Ecto neural progenitor cell (in vitro differentiated cells): ENCODE data around the gene CSRP1.

Experiments used
- DNase-seq: peaks from one replicate; pipeline ENCODE4 v3.0.0-alpha.2; 2018; ENCODE audit warnings: low spot score

The CSRP1 gene

DNA sequence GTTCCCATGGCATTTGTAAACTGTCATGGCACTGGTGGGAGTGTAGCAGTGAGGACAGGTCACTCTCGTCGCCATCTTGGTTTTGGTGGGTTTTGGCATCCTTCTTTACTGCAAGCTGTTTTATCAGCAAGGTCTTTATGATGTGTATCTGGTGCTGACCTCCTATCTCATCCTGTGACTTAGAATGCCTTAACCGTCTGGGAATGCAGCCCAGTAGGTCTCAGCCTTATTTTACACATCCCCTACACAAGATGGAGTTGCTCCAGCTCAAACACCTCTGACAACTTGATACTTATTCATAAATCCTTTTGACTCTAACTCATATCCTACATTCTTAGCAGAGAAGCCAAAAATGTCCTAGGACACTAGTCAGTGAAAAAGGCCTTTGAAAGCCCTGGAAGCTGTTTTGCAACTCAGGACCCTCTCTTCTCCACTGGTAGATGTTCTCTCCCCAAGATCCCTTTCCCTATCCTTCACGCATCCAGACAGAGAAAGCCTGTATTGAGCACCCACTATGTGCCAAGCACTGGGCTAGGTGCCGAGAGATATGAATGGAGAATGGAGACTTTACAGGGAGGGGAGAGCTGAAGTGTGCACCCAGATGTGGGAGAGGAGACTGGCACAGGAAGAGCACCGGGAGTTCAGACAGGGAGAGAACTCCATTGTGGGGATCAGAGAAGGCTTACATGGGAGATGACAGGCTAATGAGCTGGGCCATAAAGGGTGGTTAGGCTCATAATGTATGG is 6.7 kb upstream of the CSRP1 start:
- DNase-seq: no peak

DNA sequence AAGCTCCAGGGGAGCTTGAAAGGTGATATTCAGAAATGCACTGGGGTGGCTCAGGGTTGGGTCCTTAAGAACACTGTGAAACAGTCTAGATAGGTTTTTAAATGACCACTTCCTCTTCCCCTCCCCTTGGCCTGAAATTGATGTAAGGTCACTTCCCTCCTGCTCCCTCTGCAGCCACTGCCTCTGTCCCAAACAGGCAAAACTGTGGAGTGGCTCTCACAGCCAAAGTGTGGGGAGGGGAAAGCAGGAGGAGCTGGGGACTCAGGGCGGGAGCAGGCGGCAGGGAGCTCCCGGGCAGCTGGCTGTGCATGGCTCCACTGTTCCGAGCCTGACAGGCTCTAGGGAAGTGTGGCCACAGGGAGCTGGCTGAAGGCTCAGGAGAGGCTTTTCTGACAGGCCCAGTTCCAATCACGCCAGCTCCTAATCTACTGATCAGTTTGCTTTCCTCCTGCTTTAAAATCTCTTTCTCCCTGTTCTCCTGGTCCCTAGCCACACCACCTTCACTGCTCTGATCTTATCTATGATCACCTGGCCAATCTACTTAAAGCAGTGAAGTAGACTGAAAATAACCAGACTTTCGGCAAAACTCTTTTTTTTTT is 5.1 kb upstream of the CSRP1 start:
- peak; percentile 63 for DNase-seq

DNA sequence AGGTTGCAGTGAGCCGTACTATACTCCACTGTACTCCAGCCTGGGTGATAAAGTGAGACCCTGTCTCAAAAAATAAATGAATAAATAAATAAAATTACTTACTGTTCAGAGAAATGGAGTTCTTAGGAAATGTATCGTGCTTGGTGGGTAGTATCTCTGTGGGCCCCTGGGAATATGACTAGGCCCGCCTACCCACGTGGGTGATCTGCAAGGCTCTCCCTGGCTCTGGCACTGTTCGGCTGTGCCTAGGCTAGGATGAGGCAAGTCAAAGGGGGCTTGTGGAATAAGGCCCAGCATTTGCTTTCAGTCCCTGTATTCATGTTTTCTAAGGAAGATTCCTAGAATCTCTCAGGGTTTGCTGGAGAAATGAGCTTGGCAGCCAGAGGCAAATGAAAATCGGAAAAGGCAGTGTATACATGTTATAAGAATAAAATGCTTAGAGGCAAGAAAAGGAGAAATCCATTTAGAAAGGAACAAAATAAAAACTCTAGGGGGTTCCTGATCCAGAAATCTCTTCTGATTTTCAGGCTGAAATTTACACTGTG is 4.5 kb upstream of the CSRP1 start:
- no peak for DNase-seq

DNA sequence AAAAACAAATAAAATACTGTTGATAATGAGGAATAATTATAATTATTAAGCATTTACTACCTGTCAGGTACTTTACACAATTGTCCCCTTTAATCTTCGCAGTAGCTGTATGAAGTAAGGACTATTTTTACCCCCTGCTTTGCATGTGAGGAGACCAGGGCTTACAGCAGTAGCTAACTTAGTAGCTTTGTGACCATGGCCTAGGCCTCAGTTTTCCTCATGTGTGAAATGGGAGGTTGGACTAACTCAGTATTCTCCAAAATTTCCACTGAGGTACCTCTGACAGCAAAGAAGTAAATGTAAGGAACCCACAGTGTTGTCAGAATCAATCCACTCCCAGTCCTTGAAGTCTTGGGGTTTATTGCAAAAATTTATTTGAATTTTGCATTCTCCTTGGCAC is 3.8 kb upstream of the CSRP1 start:
- DNase-seq: no peak

DNA sequence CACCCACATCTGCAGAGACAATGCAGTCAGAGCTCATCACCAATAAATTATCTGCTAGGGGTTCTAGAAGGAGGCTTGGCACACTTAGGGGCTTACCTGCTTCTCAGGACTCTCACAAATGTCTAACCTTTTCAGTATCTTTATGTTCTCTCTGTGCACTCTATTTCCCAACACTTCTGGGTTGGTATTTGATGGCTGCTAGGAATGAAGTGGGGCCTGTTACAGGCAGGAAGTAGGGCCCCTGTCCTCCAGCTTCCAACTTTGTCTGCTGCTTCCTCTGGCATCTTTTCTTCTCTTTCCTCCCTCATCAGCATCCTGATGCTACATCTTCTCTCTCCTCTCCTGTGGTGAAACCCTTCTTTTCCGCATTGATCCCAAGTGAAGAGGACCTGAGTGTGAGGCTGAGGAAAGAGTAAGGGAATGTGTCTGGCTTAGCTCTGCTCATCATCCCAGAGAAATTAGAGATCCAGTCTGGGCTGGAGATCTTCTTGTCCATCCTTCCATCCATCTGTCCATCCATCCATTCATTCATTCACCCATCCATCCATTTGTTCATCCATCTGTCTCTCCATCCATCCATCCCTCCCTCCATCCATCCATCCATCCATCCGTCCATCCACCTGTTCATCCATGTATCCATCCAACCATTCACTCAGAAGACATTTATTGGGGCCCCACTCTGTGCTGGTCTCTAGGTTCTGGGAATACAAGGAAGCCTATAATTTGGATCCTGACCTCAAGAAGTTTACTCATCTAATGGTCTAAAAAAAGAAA is 2.9 kb upstream of the CSRP1 start:
- DNase-seq: no peak

DNA sequence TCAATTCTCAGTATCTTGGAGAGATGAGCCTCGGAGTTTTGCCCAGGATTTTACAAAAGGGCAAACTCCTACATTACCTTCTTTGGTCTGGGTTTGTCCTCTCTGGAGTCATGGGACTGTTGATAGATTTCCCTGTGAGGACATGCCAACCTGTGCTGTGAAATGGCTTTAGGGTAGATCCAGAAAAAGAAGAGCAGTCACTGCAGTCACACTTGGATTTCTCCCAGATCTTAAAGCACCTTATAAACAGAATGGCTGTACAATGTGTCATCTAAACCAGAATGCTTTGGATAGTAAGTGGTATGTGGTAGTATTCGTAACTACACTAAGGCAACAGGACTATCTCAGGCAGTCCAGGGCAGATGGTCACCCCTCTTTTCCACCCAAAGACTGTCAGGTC is 1.9 kb upstream of the CSRP1 start:
- DNase-seq: no peak

DNA sequence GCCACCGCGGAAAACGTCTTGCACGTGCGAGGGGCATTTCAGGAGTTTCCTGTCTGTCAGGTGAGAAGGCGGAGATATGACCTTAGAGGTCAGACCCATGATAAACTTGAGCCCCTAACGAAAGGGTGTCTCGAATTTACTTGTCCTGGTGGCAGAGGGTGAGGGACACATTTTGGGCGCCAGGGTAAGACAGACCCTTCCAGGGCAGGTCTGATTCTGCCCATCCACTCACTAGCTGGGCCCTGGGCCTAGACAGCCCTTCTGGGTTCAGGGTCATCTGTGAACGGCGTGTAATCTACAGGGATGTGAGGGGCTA is 395 bp upstream of the CSRP1 start:
- DNase-seq: no peak

DNA sequence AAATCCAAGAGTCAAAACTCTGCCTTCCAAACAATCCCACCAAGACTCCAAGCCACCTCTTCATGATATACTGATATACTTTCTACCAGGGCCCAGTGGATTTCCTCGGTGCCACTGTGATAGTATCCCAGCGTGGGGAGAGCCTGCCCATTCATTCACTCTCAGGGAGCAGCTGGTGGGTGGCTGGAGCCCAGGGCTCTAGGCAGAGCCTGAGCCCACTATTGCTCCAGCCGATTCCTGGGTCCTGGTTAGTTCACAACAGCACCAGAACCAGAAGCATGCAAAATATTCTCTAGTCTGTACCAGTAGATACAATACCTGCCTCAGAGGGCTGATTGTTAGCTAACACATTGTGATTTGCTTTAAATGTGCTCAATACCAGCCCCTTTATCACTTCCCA is 831 bp downstream of the CSRP1 start:
- DNase-seq: no peak

DNA sequence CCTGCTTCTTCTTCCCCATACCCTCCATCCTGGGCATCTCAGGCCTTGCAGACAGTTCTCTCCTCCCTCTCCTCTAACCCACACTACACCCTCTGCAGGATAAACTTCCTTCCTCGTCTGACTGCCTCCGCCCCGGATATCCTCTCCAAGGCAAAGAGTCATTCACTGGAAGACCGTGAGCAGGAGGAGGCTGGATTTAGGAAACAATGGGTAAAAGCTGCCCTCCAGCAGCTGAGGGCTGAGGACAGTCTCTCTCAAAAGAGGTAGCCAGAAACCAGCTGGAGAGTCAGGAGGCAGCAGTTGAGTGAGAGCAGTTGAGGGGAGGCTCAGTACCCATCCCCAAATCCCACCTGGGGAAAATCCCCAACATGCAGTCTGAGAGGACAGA is 1.4 kb downstream of the CSRP1 start:
- no peak for DNase-seq

DNA sequence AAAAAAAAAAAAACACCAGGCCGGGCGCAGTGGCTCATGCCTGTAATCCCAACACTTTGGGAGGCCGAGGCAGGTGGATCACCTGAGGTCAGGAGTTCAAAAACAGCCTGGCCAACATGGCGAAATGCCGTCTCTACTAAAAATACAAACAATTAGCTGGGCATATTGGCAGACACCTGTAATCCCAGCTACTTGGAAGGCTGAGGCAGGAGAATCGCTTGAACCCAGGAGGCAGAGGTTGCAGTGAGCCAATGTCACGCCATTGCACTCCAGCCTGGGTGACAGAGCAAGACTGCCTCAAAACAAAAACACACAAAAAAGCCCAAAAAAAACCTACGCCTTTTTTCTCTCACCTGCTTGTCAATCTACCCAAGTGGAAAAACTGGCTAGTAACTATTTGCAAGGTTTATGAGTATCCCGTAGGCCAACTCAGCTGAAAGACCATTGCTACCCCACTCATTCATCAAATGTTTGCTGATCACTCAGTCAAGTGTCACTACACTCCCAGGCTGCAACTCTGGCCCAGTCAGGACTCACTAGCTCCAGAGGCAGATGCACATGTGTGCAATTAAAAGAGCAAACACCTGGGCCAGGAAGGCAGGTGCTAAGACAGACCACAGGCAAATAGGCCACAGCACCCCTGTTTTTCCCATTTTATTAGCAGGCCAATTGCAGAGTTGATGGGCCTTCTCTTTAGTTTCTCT is 2.0 kb downstream of the CSRP1 start:
- DNase-seq: no peak

DNA sequence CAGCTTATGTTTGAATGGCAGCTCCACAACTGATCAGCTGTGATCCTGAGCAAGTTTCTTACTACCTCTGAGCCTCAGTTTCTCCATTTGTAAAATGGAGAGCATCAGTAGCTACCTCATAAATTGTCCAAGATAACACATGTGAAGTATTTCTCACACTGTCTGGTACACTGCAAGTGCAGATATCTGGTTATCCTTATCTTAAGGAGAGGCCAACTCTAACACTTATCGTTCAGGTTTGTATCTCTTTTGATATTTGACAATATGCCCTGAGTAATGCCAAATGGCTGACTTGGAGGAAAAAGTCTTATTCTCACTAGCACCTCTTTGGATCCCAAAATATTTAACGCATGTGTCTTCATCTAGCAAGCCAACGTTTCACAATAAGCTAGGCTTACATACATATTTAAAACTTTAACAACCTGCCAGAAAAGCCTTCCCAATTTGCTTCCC is 2.7 kb downstream of the CSRP1 start:
- DNase-seq: no peak

DNA sequence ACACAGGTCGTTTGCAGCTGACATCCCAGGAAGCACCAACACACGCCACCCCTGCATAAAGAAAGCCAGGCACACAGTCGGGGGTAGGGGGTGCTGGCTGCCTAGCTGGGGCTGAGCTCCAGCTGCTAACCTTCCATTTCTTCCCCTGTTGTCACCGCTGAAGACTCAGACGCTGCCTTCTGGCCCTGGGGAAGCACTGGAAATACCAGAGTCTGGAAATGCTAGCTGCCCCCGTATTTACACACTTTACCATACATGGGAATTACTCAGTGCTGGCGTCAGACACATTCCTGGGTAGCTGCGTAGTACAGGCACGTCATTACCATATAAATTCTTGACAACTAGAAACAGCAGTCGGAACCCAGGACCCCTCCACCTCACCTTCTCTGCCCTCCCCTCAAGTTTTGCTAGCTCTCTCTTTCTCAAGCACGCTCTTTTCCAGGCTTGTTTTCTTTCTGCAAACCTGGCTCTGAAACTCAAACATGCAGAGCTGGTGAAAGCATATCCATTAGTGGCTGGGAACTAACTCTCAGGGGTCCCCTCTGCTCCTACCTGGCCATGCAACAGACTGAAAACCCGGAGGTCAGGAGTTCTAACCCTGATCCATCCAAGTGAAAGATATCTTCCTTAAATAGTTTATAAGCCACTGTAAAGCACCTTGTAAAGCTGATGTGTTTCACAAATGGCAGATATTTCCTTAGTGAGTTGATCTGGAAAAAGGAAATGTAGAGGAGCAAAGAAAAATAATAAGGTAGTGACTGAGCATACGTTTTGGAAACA is 3.3 kb downstream of the CSRP1 start:
- no peak for DNase-seq

DNA sequence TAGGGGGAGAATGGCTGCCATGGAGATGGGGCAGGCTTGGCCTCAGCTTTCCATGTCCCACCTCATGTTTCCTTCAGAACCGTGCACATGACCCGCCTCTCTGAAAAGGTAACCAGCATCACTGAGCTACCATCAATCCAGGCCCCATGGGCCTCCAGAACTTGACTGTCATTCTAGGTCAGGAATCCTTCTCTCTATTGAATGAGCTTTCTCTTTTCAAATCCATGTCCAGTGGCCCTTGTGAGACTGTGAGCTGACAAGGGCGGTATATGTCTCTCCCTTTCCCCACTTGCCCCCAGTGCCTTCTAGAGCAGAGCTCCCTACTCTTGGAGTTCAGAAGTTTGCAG is 4.4 kb downstream of the CSRP1 start:
- DNase-seq: no peak

DNA sequence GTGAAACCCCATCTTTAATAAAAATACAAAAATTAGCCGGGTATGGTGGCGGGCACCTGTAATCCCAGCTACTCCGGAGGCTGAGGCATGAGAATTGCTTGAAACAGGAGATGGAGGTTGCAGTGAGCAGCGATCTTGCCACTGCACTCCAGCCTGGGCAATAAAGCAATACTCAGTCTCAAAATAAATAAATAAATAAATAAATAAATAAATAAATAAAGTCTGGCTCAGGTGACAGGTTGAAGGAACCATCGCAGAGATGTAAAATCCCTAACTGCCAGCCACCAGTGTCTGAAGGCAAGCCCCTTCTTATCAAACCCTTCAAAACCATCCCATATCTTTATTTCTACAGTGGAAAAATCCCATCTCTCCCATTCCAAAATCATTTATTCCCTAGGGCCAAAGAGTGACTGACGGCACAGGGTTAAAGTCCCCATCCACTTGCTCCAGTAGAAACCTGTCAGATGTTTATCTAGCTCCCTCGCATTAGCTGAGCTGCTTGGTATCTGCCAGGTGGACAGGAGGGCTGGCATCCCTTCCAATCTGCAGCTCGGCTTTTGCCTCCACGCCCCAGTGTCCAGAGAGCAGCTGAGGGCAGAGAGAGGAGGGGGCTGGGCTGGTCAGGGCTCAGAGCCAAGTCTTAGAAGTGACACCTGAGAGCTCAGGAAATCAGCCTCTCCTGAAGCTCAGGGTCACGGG is 5.0 kb downstream of the CSRP1 start:
- no peak for DNase-seq

DNA sequence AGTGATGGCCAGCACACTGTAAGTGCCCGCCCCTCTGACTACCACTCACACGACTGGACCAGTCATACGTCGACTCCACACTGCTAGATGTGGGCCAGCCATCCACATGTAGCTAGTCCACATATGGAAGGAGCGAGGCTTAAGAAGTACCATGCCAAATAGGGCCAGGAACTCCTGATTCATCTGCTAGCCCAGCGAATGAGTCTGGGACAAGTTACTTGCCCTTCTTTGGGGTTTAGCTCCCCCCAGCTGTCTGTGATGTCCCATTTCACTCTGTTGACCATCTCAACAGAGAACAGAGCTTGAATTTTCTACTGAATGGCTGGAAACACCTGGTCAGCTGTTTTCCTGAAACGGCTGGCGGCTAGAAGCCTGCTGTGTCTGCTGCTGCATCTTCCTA is 5.8 kb downstream of the CSRP1 start:
- DNase-seq: no peak

DNA sequence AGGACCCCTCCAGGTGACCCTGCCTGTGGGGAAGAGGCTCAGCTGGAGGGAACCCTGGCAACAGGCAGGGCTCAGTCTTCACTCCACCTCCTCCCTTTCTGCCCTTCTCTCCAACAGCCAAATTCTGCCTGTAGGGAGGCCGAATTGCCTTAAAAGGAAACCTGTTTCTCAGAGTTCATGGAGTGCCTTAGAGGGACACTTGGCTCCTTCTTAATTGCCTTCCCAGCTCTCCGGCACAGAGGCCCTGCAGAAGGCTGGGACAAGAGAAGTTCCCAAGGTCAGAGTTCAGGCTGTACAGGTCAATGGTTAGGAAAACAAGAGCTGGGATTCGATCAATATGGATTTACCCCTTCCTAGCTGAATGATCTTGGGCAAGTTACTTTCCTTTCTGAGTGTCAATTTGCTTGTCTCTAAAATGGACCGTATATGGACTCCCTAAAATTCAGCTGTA is 6.2 kb downstream of the CSRP1 start:
- DNase-seq: peak; percentile 68

DNA sequence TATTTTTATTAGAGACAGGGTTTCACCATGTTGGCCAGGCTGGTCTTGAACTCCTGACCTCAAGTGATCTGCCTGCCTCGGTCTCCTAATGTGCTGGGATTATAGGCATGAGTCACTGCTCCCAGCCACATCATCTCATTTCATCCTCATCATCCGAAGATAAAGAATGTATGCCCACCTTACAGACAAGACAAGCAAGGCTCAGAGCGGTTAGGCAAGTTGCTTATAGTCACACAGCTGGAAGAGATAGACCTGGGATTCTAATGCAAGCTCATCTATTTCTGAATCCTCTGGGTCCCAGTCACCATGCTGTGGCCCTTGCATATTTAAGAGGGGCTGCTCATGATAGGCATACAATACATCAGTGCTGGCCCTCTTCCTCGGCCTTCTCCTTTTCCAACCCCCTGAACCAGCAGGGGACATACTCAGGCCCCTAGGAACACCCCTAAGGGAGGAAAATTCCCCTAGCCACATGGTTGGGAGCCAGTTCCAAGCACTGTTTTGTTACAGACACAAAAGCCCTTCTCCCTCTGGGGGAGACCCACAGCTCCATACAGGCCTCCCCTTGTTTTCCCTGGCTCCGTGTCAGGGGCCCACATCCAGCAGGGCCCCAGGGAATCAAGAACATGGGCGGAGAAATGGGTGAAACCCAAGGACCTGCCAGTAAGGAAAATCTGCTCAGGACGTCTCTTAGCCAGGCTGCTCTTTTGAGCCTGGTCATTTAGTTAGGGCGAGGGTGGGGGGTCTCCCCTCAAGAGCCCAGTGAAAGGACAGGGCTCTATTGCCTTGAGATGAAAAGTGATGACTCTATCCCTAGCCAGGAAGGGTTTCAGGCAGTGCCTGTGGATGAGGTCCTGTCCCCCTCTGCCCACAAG is 6.9 kb downstream of the CSRP1 start:
- no peak for DNase-seq

DNA sequence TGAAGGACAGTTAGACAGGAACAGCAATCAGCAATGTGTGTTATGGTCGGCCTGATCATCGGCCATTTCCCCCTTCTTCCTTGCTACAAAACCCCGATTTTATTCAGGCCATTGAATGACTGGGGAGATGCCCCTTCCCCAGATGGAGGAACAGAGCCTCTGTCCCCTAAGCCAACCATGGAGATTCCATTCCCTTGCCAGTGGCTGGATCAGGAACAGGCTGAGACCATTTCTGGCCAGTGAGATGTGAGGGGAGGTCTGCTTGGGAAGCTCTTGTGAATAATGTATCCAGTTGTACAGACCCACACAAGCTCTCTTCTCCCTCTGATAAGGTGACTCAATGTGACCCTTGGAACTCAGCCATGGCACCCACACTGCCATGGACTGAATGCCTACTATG is 7.7 kb downstream of the CSRP1 start:
- no peak for DNase-seq

DNA sequence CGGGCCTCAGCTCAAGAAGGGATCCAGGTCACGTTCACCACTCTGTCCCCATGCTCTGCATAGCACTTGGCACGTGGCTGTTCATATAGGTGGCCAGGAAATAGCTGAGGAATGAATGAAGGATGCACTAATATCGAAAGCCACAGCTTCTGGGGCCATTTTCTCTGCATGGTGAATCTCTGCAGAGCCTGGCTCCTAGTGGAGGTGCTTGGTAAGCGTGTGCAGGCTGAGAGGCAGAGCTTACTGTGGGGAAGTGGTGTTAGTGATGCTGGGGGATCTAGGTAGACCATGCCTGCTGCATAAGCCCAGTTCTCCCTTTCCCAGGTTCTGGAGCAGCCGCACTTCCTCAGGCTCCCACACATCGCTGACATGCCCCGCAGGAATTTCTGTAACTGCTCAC is 8.3 kb downstream of the CSRP1 start:
- no peak for DNase-seq

DNA sequence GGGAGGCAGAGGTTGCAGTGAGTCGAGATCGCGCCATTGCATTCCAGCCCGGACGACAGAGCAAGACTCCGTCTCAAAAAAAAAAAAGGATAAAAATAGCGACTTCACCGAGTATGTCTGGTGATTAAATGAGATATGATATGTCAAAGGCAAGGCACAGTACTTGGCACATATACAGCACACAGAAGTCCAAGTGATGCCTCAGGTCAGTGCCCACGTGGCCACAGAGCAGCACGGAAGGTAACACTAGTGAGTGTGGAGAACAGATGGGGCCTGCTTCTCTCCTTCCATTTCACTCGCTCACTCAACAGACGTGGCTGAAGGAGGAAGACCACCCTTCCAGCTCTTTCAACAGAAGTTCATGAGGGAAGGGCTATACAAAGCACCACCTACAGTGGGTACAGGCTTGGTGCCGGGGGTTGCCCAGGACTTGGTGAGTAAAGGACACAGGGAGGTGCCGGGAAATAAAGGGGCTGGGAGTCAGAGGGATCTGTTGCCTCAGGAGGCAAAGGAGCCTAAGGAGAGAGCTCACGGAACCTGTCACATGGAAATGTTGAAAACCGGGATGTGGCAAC is 8.9 kb downstream of the CSRP1 start:
- DNase-seq: no peak
